ENCODE data around the gene USP37.
"Not testable (repeated sequence)": the region's sequence is repeated elsewhere in the genome, so short reads cannot be mapped to it uniquely, and the experiment has no call there.

USP37 gene

GRCh38 chr2:218547511-218547910 lies 20.6 kb downstream of the USP37 start:
- DNase-seq: no peak

GRCh38 chr2:218546012-218546411 lies 22.1 kb downstream of the USP37 start:
- no peak for DNase-seq

- no peak for DNase-seq
Observed at GRCh38 chr2:218540015-218540414, 28.1 kb downstream of the USP37 start.

- no peak for DNase-seq
Observed at GRCh38 chr2:218536804-218537494, 31.2 kb downstream of the USP37 start.

GRCh38 chr2:218529990-218530389 lies 38.2 kb downstream of the USP37 start:
- no peak for DNase-seq

GRCh38 chr2:218528409-218528808 lies 39.7 kb downstream of the USP37 start:
- not testable (repeated sequence) for DNase-seq

- DNase-seq: no peak
Observed at GRCh38 chr2:218523651-218524050, 44.5 kb downstream of the USP37 start.

- no peak for DNase-seq
Observed at GRCh38 chr2:218518876-218519275, 49.3 kb downstream of the USP37 start.

- DNase-seq: no peak
Observed at GRCh38 chr2:218517434-218518206, 50.5 kb downstream of the USP37 start.

GRCh38 chr2:218516614-218517013 lies 51.5 kb downstream of the USP37 start:
- DNase-seq: no peak

GRCh38 chr2:218513676-218514075 lies 54.5 kb downstream of the USP37 start:
- no peak for DNase-seq

- no peak for DNase-seq
Observed at GRCh38 chr2:218508299-218508698, 59.9 kb downstream of the USP37 start.

GRCh38 chr2:218505754-218506371 lies 62.3 kb downstream of the USP37 start:
- DNase-seq: no peak

- DNase-seq: no peak
Observed at GRCh38 chr2:218501665-218502064, 66.5 kb downstream of the USP37 start.

GRCh38 chr2:218500501-218501060 lies 67.6 kb downstream of the USP37 start:
- no peak for DNase-seq

GRCh38 chr2:218485986-218486667 lies 82.0 kb downstream of the USP37 start:
- DNase-seq: no peak

- no peak for DNase-seq
Observed at GRCh38 chr2:218482651-218483050, 85.5 kb downstream of the USP37 start.

GRCh38 chr2:218479595-218479994 lies 88.6 kb downstream of the USP37 start:
- DNase-seq: no peak

- no peak for DNase-seq
Observed at GRCh38 chr2:218478544-218478943, 89.6 kb downstream of the USP37 start.

GRCh38 chr2:218477247-218477646 lies 90.9 kb downstream of the USP37 start:
- no peak for DNase-seq

- DNase-seq: no peak
Observed at GRCh38 chr2:218476676-218477075, 91.5 kb downstream of the USP37 start.

- DNase-seq: no peak
Observed at GRCh38 chr2:218474527-218474926, 93.6 kb downstream of the USP37 start.

- no peak for DNase-seq
Observed at GRCh38 chr2:218472988-218473387, 95.2 kb downstream of the USP37 start.
